Stimulated activated CD8-positive, alpha-beta memory T cell treated with anti-CD3 and anti-CD28 coated beads, Interleukin-15, amount 100 ng/mL, for 48 hours (primary cell): ENCODE results near the gene RIMS4.

Source experiments
- DNase-seq, 2 donors: peaks; one replicate each; pipeline ENCODE4 v3.0.0-alpha.2; 2020; ENCODE audit warnings: low read depth in 2 of 2

The RIMS4 gene

GRCh38 chr20:44810391-44811149 lies at the start of gene RIMS4:
Gene RIMS4, minus strand, starts transcription at chr20:44810546. Its CDS starts 275 bp downstream, at chr20:44810271.
- DNase-seq: no peak

GRCh38 chr20:44858606-44859360 lies 48.4 kb upstream of the RIMS4 start:
- DNase-seq: no peak

GRCh38 chr20:44856856-44857448 lies 46.6 kb upstream of the RIMS4 start:
- no peak for DNase-seq

GRCh38 chr20:44856442-44856841 lies 46.1 kb upstream of the RIMS4 start:
- no peak for DNase-seq

GRCh38 chr20:44851545-44851944 lies 41.2 kb upstream of the RIMS4 start:
- DNase-seq: no peak

- DNase-seq: no peak
Observed at GRCh38 chr20:44850837-44851236, 40.5 kb upstream of the RIMS4 start.

- no peak for DNase-seq
Observed at GRCh38 chr20:44850272-44850671, 39.9 kb upstream of the RIMS4 start.

- no peak for DNase-seq
Observed at GRCh38 chr20:44849703-44850102, 39.4 kb upstream of the RIMS4 start.

GRCh38 chr20:44848254-44849015 lies 38.1 kb upstream of the RIMS4 start:
- no peak for DNase-seq

- no peak for DNase-seq
Observed at GRCh38 chr20:44843876-44844275, 33.5 kb upstream of the RIMS4 start.

- no peak for DNase-seq
Observed at GRCh38 chr20:44841955-44842354, 31.6 kb upstream of the RIMS4 start.

- no peak for DNase-seq
Observed at GRCh38 chr20:44840826-44841225, 30.5 kb upstream of the RIMS4 start.

GRCh38 chr20:44839481-44839880 lies 29.1 kb upstream of the RIMS4 start:
- DNase-seq: no peak

GRCh38 chr20:44838521-44838920 lies 28.2 kb upstream of the RIMS4 start:
- no peak for DNase-seq

- no peak for DNase-seq
Observed at GRCh38 chr20:44837946-44838345, 27.6 kb upstream of the RIMS4 start.

GRCh38 chr20:44836601-44837120 lies 26.3 kb upstream of the RIMS4 start:
- no peak for DNase-seq

- DNase-seq: no peak
Observed at GRCh38 chr20:44835661-44836221, 25.4 kb upstream of the RIMS4 start.

- DNase-seq: no peak
Observed at GRCh38 chr20:44835116-44835515, 24.8 kb upstream of the RIMS4 start.

GRCh38 chr20:44834693-44835092 lies 24.3 kb upstream of the RIMS4 start:
- no peak for DNase-seq

GRCh38 chr20:44833437-44833836 lies 23.1 kb upstream of the RIMS4 start:
- DNase-seq: no peak

- DNase-seq: no peak
Observed at GRCh38 chr20:44832724-44833123, 22.4 kb upstream of the RIMS4 start.
